Gastroesophageal sphincter (tissue), 3 donors: ENCODE measurements around the gene CRIM1.

Experiments
- EP300 ChIP-seq: sonication (generic); formaldehyde crosslinking; IDR thresholded peaks from one replicate; pipeline ENCODE4 v1.6.1; 2017; ENCODE audit warnings: antibody characterized with exemption, mild to moderate bottlenecking
- TF ChIP-seq, protein P1 (sequence below), 4 experiments: fragments of 200-600 bp in 2 of 4; fragments of 450-650 bp in 2 of 4; sonication (generic) in 1 of 4; IDR thresholded peaks; one replicate each; pipeline ENCODE4 v1.5.1; 2017 to 2019; ENCODE audit warnings: antibody characterized with exemption in 4 of 4, mild to moderate bottlenecking in 2 of 4, moderate library complexity in 2 of 4

DNA sequence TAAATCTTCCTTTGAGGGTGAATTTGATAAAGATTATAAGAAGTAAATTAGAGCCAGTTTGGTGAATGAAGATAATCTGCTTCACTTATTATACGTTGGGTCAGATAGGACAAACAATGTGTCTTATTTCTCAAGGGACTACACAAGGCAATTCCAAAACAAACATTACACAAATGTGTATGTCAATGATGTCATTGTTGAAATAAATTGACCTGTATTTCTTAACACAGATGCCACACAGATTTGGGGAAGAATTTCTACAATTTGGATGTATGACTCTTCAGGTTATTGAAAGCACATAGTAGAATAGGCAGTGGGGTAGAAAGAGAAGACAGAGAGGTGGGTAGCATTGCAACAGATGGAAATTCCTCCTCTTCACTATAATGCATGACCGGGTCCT, 6.9 kb upstream of the CRIM1 start:
- TF ChIP-seq, protein P1, sequence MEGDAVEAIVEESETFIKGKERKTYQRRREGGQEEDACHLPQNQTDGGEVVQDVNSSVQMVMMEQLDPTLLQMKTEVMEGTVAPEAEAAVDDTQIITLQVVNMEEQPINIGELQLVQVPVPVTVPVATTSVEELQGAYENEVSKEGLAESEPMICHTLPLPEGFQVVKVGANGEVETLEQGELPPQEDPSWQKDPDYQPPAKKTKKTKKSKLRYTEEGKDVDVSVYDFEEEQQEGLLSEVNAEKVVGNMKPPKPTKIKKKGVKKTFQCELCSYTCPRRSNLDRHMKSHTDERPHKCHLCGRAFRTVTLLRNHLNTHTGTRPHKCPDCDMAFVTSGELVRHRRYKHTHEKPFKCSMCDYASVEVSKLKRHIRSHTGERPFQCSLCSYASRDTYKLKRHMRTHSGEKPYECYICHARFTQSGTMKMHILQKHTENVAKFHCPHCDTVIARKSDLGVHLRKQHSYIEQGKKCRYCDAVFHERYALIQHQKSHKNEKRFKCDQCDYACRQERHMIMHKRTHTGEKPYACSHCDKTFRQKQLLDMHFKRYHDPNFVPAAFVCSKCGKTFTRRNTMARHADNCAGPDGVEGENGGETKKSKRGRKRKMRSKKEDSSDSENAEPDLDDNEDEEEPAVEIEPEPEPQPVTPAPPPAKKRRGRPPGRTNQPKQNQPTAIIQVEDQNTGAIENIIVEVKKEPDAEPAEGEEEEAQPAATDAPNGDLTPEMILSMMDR (IDR thresholded peaks at IDR 0.05): no peak
- TF ChIP-seq EP300: no peak
